K562 (cell line): ENCODE measurements around the gene ENTPD8. TPM values are rescaled to one million over a fixed set of nuclear protein-coding genes. Genes with fewer than 3 reads are reported as not detected.

ENCODE experiments used
- ATAC-seq: fragments of 200-7000 bp; cut with Tn5 transposase; 3 replicates; pipeline ENCODE4 v1.9.1; 2020; ENCODE audit warnings: moderate library complexity
- BruUV-seq: library from RNA; stranded (reverse); fragments of 400-500 nt; replicated peaks from 2 replicates; lab custom pipeline; 2021; lab: Mats Ljungman, UMichigan
- CTCF ChIA-PET: fragments of 300-600 bp; formaldehyde crosslinking; extraction: SDS; loops from one replicate; lab custom pipeline; 2021; ENCODE audit warnings: low intra/inter-chr PET ratio; lab: Yijun Ruan, JAX
- POLR2A ChIA-PET: fragments of 300-600, 350-650 bp; sonication (Branson Sonifier 250); formaldehyde crosslinking; extraction: SDS; loops from one replicate; lab custom pipeline; 2021; ENCODE audit warnings: antibody characterized with exemption, inconsistent platforms; lab: Yijun Ruan, JAX
- DNase-seq, 4 experiments: peaks; one replicate each; pipeline versions ENCODE4 v3.0.0 to v3.0.0-alpha.2; 2011 to 2018; ENCODE audit warnings: low spot score in 3 of 4, mixed read lengths in 3 of 4; ENCODE audit errors: extremely low read depth in 1 of 4
- FAIRE-seq: peaks from 2 replicates; lab custom pipeline; 2011; peaks lifted over from hg19 to GRCh38; lab: Jason Lieb, UNC
- H2AFZ ChIP-seq: 2 replicates; pipeline ENCODE4 v1.6.0; 2011; ENCODE audit warnings: low read depth, low read length, control low read depth, inconsistent platforms
- H3K27ac ChIP-seq: fragments of 200-600 bp; 3 replicates; pipeline ENCODE4 v1.8.0; 2011; ENCODE audit warnings: low read depth, mild to moderate bottlenecking, control low read depth, inconsistent platforms, low read length, moderate library complexity, mixed read lengths; ENCODE audit errors: extremely low read depth
- H3K27me3 ChIP-seq, 2 experiments: fragments of 300-600 bp in 1 of 2; 2 replicates in 1 of 2; 3 replicates in 1 of 2; pipeline versions ENCODE4 v1.6.0 to v1.8.0; 2011; ENCODE audit warnings: inconsistent platforms in 2 of 2, low read length in 2 of 2, mild to moderate bottlenecking in 1 of 2, mixed read lengths in 1 of 2, moderate library complexity in 1 of 2; ENCODE audit not compliant: control insufficient read depth in 2 of 2, insufficient read depth in 2 of 2
- H3K36me3 ChIP-seq: fragments of 300-600 bp; 3 replicates; pipeline ENCODE4 v1.8.0; 2011; ENCODE audit warnings: mild to moderate bottlenecking, low read length, inconsistent platforms; ENCODE audit not compliant: control insufficient read depth, insufficient read depth
- H3K4me1 ChIP-seq, 2 experiments: fragments of 200-600 bp in 1 of 2; replicated peaks in 1 of 2; 2 replicates in 1 of 2; 3 replicates in 1 of 2; pipeline versions ENCODE4 v1.5.1 to v1.8.0; 2011; ENCODE audit warnings: inconsistent platforms in 2 of 2, low read length in 2 of 2, mild to moderate bottlenecking in 1 of 2, mixed read lengths in 1 of 2, moderate library complexity in 1 of 2; ENCODE audit not compliant: control insufficient read depth in 2 of 2, insufficient read depth in 2 of 2
- H3K4me2 ChIP-seq: 2 replicates; pipeline ENCODE4 v1.6.1; 2011; ENCODE audit warnings: low read length, control low read depth, inconsistent platforms, mixed read lengths; ENCODE audit not compliant: insufficient read depth
- H3K4me3 ChIP-seq: fragments of 200-600 bp; sonication (generic), shearing (Covaris generic); 2 replicates; pipeline ENCODE4 v1.5.1; 2016; ENCODE audit warnings: control low read depth, inconsistent platforms
- H3K79me2 ChIP-seq: fragments of 200-600 bp; 3 replicates; pipeline ENCODE4 v1.8.0; 2011; ENCODE audit warnings: low read length, inconsistent platforms; ENCODE audit not compliant: control insufficient read depth, insufficient read depth
- H3K9ac ChIP-seq, 2 experiments: 2 replicates each; pipeline versions ENCODE4 v1.6.0 to v1.6.1; 2011; ENCODE audit warnings: low read depth in 2 of 2, low read length in 2 of 2, control low read depth in 1 of 2, inconsistent platforms in 1 of 2, mild to moderate bottlenecking in 1 of 2, mixed read lengths in 1 of 2; ENCODE audit not compliant: insufficient read depth in 1 of 2
- H3K9me1 ChIP-seq: one replicate; pipeline ENCODE4 v1.6.0; 2011; ENCODE audit warnings: inconsistent platforms, mild to moderate bottlenecking, low read length, moderate library complexity; ENCODE audit not compliant: control insufficient read depth, insufficient read depth
- H3K9me3 ChIP-seq: replicated peaks from 2 replicates; pipeline ENCODE4 v1.5.1; 2011; ENCODE audit warnings: low read depth, low read length, inconsistent platforms; ENCODE audit not compliant: control insufficient read depth, insufficient read depth
- H4K20me1 ChIP-seq: replicated peaks from 2 replicates; pipeline ENCODE4 v1.6.1; 2011; ENCODE audit warnings: low read length, inconsistent platforms, mixed read lengths; ENCODE audit not compliant: control insufficient read depth, insufficient read depth
- BRF2 ChIP-seq: IDR thresholded peaks from 3 replicates; pipeline ENCODE4 v1.6.1; 2011; ENCODE audit warnings: borderline replicate concordance, mild to moderate bottlenecking; ENCODE audit not compliant: insufficient read length, insufficient read depth
- CBFB ChIP-seq: sonication (generic); formaldehyde crosslinking; IDR thresholded peaks from 2 replicates; pipeline ENCODE4 v1.4.0; 2020; ENCODE audit warnings: mild to moderate bottlenecking, missing genetic modification reagents
- CREB3 ChIP-seq: fragments of 450-650 bp; conservative IDR thresholded peaks from 2 replicates; pipeline ENCODE4 v1.6.1; 2016; ENCODE audit warnings: missing genetic modification characterization, low read depth, mild to moderate bottlenecking, missing compliant biosample characterization, moderate library complexity
- ELF4 ChIP-seq: fragments of 450-650 bp; formaldehyde crosslinking; IDR thresholded peaks from 2 replicates; pipeline ENCODE4 v1.4.0; 2022; ENCODE audit warnings: missing genetic modification characterization
- ETV1 ChIP-seq: fragments of 450-650 bp; conservative IDR thresholded peaks from 2 replicates; pipeline ENCODE4 v1.6.1; 2016; ENCODE audit warnings: missing genetic modification characterization, control low read depth, low read depth, missing compliant biosample characterization
- FOXJ3 ChIP-seq: sonication (generic); formaldehyde crosslinking; IDR thresholded peaks from 2 replicates; pipeline ENCODE4 v1.4.0; 2020; ENCODE audit warnings: mild to moderate bottlenecking, missing genetic modification reagents
- HNRNPH1 ChIP-seq: fragments of 200-400 bp; formaldehyde crosslinking; optimal IDR thresholded peaks from 2 replicates; pipeline ENCODE3; 2017; ENCODE audit warnings: low read depth, mild to moderate bottlenecking, low read length, moderate library complexity
- HNRNPK ChIP-seq: fragments of 200-400 bp; formaldehyde crosslinking; IDR thresholded peaks from one replicate; pipeline ENCODE4 v1.6.1; 2018; ENCODE audit warnings: mild to moderate bottlenecking, low read depth, low read length; ENCODE audit not compliant: poor library complexity, severe bottlenecking
- JUND ChIP-seq, 2 experiments: IDR thresholded peaks; 2 replicates in 1 of 2; 3 replicates in 1 of 2; pipeline ENCODE4 v1.6.1; 2011; ENCODE audit warnings: borderline replicate concordance in 2 of 2, low read depth in 2 of 2, low read length in 2 of 2, improper control_type of control experiment in 1 of 2, missing biosample characterization in 1 of 2, missing genetic modification characterization in 1 of 2, missing genetic modification reagents in 1 of 2
- MBD1 ChIP-seq: fragments of 250-450 bp; sonication (Bioruptor Pico); IDR thresholded peaks from 2 replicates; pipeline ENCODE4 v1.8.0; 2022; ENCODE audit warnings: inconsistent platforms
- SMARCC2 ChIP-seq: fragments of 450-650 bp; IDR thresholded peaks from 2 replicates; pipeline ENCODE4 v1.6.1; 2017; ENCODE audit warnings: antibody characterized with exemption, moderate library complexity, mild to moderate bottlenecking, low read depth
- TAF15 ChIP-seq: fragments of 200-400 bp; formaldehyde crosslinking; IDR thresholded peaks from 2 replicates; pipeline ENCODE4 v1.6.1; 2017; ENCODE audit warnings: mild to moderate bottlenecking, low read depth, low read length, moderate library complexity
- THAP7 ChIP-seq: fragments of 250-450 bp; sonication (Bioruptor Pico); IDR thresholded peaks from 2 replicates; pipeline ENCODE4 v1.5.0; 2021
- TRIM28 ChIP-seq: fragments of 450-650 bp; IDR thresholded peaks from 2 replicates; pipeline ENCODE4 v1.6.1; 2017
- ZBTB33 ChIP-seq: sonication (generic); formaldehyde crosslinking; IDR thresholded peaks from 2 replicates; pipeline ENCODE4 v1.8.1; 2023; ENCODE audit warnings: mild to moderate bottlenecking, missing genetic modification reagents
- WGBS: fragments of 100-300 bp; shearing (Covaris generic); methylation state at CpG from one replicate; pipeline ENCODE4 v1.1.6; 2016; ENCODE audit warnings: low coverage, mixed read lengths; ENCODE audit not compliant: insufficient coverage; ENCODE audit errors: missing lambda C conversion rate; 5-methylcytosine and 5-hydroxymethylcytosine counted together
- in situ Hi-C: fragments of 300-500 bp; cut with MboI; formaldehyde crosslinking; loops from 4 replicates; pipeline ENCODE4 v1.15.0; 2018; ENCODE audit warnings: inconsistent platforms, mixed read lengths
- intact Hi-C: fragments of 100-400 bp; cut with micrococcal nuclease; formaldehyde crosslinking; loops from 2 replicates; pipeline ENCODE4 v1.14.2; 2022
- polyA plus RNA-seq, 8 experiments: library from polyadenylated mRNA; depleted of rRNA in 4 of 8; stranded (reverse) in 5 of 8; unstranded in 3 of 8; fragments of >200 nt; fragmentation: Nextera tagmentation in 2 of 8; fragmentation: Illumina TruSeq in 1 of 8; extraction: Ambion mirVana in 2 of 8; extraction: Trizol in 1 of 8; gene quantifications; 2 replicates each; pipeline versions ENCODE4 v1.2.1 to v1.2.3, GENCODE V29; 2011 to 2014; ENCODE audit warnings: inconsistent platforms in 1 of 8, missing spikeins in 1 of 8
- total RNA-seq, 7 experiments: library from RNA; depleted of rRNA in 6 of 7; stranded (reverse); fragments of >200 nt in 6 of 7; fragmentation: Illumina TruSeq in 2 of 7; extraction: Trizol in 2 of 7; gene quantifications; 2 replicates each; pipeline versions ENCODE4 v1.2.1 to v1.2.3, GENCODE V29; 2011 to 2021; ENCODE audit warnings: low replicate concordance in 1 of 7

ENTPD8 gene
- total and polyA plus RNA-seq, 9 of the 15 experiments (the other 6 are each of a cell fraction or from before 2014, with no cell fraction given): 0.06 to 0.27 (median 0.19) TPM; not detected in 5

GRCh38 chr9:137459152-137459600 is 18.0 kb upstream of the ENTPD8 start, which contains the start of gene NSMF:
Gene NSMF, minus strand, starts transcription at chr9:137459334. Its CDS starts 232 bp downstream, at chr9:137459102.
- BruUV-seq: no TSS peak
- POLR2A ChIA-PET: interaction anchor here (0.8 kb wide), 1 partner anchor 10 kb away, joined by 4 read pairs; no protein-coding TSS in a partner anchor
- in situ Hi-C loops: no loop called here
- peak within 1 kb of the TSS; percentile 87 for H3K27ac ChIP-seq
- FAIRE-seq (peak; percentile 87), ATAC-seq (peak; percentile 66), DNase-seq (peak; percentile 93 to 100 (median 99))
- H3K9me3 ChIP-seq: no peaks in the 10 kb centered on the region
- peaks cover 38% of the 10 kb centered on the region; the same call in 1 of the 3 replicates for H3K36me3 ChIP-seq
- peak within 1 kb of the TSS; percentile 86 for H2AFZ ChIP-seq
- peaks cover 24 to 98% of the 10 kb centered on the region in 2 experiments for H3K4me1 ChIP-seq
- CTCF ChIA-PET: no interaction called here
- H3K9ac ChIP-seq: peak within 1 kb of the TSS; percentile 68 to 97
- peaks cover 12% of the 10 kb centered on the region for H3K79me2 ChIP-seq
- no peaks in the 10 kb centered on the region for H3K9me1 ChIP-seq
- H3K27me3 ChIP-seq: no peaks in the 10 kb centered on the region
- intact Hi-C loops: no loop called here
- H3K4me2 ChIP-seq: peak within 1 kb of the TSS; percentile 64
- peak within 1 kb of the TSS; percentile 59 for H3K4me3 ChIP-seq
- no peaks in the 10 kb centered on the region for H4K20me1 ChIP-seq
- WGBS: under 1% methylated on average over 17 of the region's 62 CpGs
- no peak for TF ChIP-seq BRF2
- no peak for TF ChIP-seq THAP7 (CRISPR knock-in tag)
- no peak for TF ChIP-seq ETV1 (tag)
- TF ChIP-seq MBD1 (CRISPR knock-in tag): no peak
- no peak for TF ChIP-seq CBFB (CRISPR knock-in tag)
- TF ChIP-seq HNRNPK: no peak
- TF ChIP-seq HNRNPH1: no peak
- TF ChIP-seq CREB3: no peak
- no peak for TF ChIP-seq TAF15
- no peak for TF ChIP-seq ZBTB33 (CRISPR knock-in tag)
- TF ChIP-seq SMARCC2: no peak
- TF ChIP-seq ELF4 (CRISPR knock-in tag): no peak
- TF ChIP-seq TRIM28: no peak
- TF ChIP-seq FOXJ3 (CRISPR knock-in tag): no peak
- peak; percentile 70 for TF ChIP-seq JUND (IDR thresholded peaks at IDR 0.05; ENCODE audit: borderline replicate concordance, low read depth, low read length)
- TF ChIP-seq JUND (tag; IDR thresholded peaks at IDR 0.05; ENCODE audit: borderline replicate concordance, low read depth, low read length): no peak; the same call in 2 of the 3 replicates
